Activated T-cell treated with anti-CD3 and anti-CD28 coated beads, Interleukin-2, amount 50 U/mL, for 48 hours (primary cell): ENCODE measurements around the gene CLPSL2.

Source experiments
- DNase-seq, 2 experiments: peaks; one replicate each; pipeline ENCODE4 v3.0.0-alpha.2; 2020

CLPSL2 gene

GRCh38 chr6:35788423-35788982, 12.1 kb downstream of the CLPSL2 start:
- DNase-seq, result no peak

DNA sequence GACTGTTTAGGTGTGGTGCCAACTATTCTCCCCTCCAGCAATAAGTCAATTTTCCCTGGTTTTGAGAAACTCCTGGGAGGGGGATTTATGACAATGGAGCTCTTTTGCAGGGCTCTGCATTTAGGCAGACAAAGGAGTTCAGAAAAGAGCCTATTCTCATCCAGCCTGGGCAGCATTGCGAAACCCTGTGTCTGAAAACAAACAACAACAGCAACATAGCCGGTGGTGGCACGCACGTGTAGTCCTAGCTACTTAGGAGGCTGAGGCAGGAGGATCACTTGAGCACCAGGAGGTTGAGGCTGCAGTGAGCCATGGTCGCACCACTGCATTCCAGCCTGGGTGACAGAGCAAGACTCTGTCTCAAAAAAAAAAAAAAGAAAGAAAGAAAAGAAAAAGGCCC, 14.3 kb downstream of the CLPSL2 start:
- DNase-seq, result no peak

DNA sequence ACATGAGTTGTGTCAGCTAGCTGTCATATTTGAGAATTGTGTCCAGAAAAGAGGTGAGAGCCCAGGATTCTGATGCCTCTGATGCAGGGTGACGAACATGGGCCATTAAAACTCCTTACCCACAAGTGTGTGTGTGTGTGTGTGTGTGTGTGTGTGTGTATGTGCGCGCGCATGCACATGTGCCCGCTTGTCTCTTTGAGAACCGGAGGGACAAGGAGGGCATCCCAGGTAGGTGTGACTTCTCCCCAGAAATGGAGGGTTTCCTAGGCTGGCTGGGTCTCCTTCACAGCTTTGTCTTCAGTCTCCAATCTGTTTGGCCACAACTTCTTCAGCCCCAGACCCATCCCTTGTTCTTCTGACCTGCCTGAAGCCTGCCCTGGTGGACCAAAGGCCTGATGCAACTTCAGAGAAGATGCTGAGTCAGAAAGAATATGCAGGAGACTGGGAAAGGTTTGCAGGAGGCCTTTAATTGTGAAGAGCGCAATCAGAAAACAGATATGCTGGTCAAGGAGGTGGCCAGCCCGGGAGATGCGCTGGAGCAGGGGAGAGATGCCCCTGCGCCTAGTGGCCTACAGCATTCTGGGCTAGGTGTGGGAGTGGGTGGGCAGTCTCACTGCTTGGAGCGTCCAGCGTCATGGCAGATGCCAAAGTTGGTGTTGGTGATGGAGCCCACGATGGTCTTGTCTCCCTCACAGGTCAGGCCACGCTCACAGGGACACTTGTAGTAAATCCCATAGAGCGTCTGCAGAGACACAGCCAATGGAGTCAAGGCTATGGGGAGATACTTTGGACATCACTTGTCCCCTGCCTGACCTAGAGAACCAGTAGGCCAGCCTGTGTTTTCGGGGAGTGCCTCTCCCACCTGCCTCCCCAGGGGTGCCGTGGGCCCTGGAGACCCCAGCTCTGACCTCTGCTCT, 18.4 kb downstream of the CLPSL2 start:
- no peak for DNase-seq

GRCh38 chr6:35795453-35796071, 19.2 kb downstream of the CLPSL2 start:
- DNase-seq, result no peak

DNA sequence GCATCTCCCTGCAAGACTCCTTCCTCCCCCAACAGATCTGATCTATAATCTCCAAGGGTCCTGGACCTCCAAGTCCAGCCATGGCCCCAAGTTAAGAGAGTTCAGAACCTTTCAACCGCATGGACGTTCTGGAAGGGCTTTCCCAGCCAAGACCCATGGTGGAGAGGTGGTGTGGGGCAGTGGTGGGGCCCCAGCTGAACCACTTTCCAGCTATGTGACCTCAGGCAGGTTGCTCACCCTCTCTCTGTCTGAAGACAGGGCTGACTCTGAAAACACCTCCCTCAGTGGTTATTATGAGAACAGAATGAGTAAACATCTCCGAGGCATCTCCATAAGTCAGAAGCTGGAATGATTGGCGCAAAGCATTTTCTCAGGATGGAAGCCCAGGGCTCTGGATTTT, 19.8 kb downstream of the CLPSL2 start:
- DNase-seq, result no peak

- no peak for DNase-seq
Measured at GRCh38 chr6:35797837-35798526, 21.6 kb downstream of the CLPSL2 start.

DNA sequence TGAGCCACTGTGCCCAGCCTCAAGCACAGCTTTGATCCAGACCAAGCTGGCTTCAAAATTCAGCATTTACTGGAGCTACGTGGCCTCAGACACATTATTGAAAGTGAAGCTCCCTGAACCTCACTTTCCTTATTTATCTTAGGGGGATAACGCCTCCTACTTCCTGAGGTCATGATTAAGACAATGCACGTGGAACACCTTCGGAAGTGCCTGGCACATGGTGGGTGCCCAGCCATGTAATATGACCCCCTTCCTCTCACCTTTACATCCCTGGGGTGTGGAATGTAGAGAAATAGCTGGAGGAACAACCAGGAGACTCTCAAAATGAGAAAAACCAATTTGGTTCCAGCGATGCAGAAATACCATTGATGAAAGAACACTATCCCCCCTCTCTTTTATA, 22.3 kb downstream of the CLPSL2 start:
- DNase-seq, result no peak

DNA sequence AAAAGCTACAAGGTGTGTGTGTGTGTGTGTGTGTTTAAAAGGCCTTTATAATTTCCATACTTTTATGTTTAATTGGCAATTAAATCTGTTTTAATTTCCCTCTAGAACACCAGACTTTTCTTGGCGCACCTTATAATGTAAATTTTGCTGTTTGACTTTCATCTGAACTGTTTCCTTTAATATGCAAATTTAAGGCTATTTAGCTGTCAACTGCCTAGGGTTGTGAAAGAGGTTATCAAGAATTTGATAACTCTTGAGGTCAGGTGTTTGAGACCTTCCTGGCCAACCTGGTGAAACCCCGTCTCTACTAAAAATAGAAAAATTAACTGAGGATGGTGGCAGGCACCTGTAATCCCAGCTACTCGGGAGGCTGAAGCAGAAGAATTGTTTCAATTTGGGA, 24.8 kb downstream of the CLPSL2 start:
- no peak for DNase-seq

DNA sequence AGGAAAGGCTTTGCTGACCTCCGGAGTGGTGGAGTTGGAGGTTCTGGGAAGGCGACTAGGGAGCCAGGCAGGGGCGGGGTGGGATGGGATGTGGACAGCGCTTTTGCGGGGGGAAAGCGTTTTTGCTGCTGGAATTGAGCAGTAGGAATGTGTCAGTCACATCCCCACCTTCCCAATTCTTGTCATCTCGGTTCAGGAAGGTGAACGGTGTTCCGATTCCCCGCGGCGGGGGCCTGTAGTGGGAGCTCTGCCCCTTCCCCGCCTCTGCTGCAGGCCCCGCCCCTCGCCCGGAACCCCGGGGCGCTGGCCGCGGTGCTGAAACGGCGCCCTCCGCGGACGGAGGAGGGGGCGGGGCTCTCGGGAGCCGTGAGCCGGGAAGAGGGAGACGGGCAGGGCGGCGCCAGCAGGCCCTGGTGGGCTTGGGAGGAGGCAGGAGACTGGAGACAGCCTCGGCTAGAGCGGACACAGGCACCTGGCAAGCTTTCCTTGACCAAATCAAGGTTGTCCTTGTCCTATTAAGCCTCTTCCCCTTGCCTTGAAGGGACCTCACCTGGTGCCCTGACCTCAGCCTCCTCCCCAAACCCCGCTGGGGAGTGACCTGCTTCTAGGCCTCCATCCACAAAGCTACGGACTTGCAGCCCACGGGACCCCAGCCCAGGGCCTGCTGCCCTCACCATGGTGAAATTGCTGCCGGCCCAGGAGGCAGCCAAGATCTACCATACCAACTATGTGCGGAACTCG, 28.8 kb downstream of the CLPSL2 start, which contains the start of gene LHFPL5:
LHFPL5 (plus strand) TSS at position 357 of the 741 bp plus-strand sequence; CDS start at position 676, 319 bp downstream.
- peak; percentile 58 to 71 for DNase-seq

GRCh38 chr6:35808688-35809087, 32.3 kb downstream of the CLPSL2 start:
- no peak for DNase-seq

DNA sequence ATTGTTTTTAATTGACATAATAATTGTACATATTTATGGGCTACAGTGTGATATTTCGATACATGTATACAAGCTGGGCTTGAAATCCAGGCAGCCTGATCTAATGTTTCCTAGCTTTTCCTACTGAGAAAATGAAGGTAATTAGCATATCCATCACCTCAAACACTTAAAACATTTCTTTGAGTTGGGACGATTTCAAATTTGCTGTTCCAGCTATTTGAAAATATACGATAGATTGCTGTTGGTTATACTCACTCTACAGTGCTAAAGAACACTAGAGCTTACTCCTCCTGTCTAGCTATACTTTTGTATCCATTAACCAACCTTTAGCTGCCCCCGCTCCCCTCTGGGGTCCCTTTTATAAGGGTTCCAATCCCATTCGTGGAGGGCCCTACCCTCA, 33.4 kb downstream of the CLPSL2 start:
- DNase-seq, result no peak

GRCh38 chr6:35810971-35811698, 34.7 kb downstream of the CLPSL2 start:
- DNase-seq, result no peak

DNA sequence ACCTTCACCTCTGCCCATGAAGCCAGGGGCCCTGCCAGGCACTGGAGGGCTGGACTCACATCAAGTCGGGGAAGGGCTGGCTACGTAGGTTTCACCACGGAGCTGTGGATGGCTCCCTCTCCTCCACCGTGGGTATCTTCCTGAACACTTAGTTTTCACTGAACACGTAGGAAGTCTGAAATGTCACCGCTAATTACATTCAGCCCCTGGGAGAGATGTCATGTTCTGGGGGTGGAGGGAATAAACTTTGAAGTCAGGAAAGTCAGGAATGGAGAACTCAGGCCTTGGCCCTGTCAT, 35.2 kb downstream of the CLPSL2 start:
- no peak for DNase-seq

- no peak for DNase-seq
Measured at GRCh38 chr6:35817515-35817914, 41.1 kb downstream of the CLPSL2 start.

DNA sequence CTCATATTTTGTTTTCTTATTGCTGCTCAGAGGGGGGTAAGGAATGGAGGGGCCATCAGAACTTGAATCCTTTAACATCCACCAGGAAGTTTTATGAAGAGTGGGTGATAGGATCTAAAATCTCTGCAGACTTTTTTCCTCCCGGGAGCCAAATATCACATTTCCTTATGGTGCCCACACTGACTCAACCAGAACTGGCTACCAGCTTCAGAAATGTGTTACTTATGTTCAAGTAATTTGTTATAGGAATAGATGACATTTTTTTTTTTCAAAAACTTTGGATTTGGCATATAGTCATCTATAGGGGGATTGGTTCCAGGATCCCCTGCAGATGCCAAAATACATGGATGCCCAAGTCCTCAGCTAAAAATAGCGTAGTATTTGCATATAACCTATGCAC, 47.2 kb downstream of the CLPSL2 start:
- no peak for DNase-seq

DNA sequence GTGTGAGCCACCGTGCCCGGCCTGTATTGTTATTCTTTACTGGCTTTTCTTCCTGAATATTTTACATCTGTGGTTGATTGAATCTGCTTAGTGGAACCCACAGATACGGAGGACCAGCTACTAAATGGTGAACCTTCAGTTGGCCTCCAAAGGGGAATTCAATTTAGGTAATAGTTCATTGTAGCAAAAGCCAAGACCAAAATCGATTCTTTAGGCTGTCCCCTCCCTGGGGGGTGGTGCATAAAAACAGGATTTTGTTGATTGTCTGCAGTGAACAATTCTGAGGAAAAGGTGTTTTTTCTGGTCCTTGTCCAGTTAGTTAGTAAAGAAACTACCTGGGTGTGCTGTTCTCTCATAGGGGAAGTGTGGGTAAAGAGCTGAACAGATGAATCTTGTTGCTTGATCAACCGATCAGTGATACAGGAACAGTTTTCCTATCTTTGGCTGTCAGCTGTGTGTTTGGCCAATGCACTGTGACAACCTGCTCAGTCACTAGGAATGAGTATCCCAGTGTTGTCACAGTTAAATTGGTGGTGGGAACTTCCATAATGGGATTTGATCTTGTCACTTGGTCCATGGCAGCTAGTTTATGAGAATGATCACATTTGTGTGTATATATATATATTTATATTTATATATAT, 48.3 kb downstream of the CLPSL2 start:
- no peak for DNase-seq
